GM21786 (cell line): ENCODE measurements around the gene KCNE4.

Source experiments
- ATAC-seq: cut with Tn5 transposase; IDR thresholded peaks from one replicate; pipeline ENCODE4 v1.9.1; 2021; ENCODE audit not compliant: unreplicated experiment

The KCNE4 gene

GRCh38 chr2:223083402-223084070 is 31.5 kb downstream of the KCNE4 start:
- no peak for ATAC-seq

GRCh38 chr2:223084873-223085272 is 32.9 kb downstream of the KCNE4 start:
- ATAC-seq = no peak

GRCh38 chr2:223086370-223086981 is 34.5 kb downstream of the KCNE4 start:
- no peak for ATAC-seq

DNA sequence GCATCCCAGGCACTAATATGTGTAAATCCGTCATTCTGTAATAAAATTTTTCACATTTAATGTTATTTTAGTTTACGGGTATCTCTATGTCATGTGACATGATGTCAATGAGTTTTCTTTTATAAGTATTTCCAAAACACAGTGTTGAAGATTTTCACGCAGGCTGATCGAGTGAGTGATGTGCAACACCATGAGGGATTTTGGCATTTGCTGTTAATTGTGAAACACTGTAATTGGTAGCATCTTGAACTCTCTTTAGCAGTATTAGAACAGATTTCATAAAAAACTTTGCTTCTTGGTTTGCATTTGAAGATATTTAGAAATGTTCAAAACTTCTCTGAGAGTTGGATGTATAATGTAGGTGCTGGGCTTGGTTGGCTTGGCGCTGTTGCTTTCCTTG is 35.5 kb downstream of the KCNE4 start:
- no peak for ATAC-seq

DNA sequence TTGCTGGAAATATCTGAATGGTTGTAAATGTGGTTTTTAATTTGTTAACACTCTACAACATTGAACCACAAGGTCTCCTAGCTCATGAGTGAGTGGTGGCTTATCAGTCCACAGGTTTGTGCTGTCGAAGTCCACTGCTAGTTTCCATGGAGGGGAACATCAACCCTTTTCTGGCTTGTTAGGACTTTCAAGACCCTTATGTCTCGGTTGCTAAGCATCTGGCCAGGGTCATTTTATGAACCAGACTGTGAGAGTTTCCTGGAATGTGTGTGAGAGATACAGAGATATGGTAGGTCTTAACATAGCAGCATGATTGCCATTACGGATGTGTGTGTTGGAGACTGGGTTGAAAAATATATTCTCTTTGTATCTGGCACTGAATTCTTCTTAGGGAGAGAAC is 36.9 kb downstream of the KCNE4 start:
- ATAC-seq = no peak

- ATAC-seq = no peak
Observed at GRCh38 chr2:223090039-223090438, 38.0 kb downstream of the KCNE4 start.

GRCh38 chr2:223090540-223091235 is 38.7 kb downstream of the KCNE4 start:
- ATAC-seq = no peak

GRCh38 chr2:223092667-223093066 is 40.7 kb downstream of the KCNE4 start:
- no peak for ATAC-seq

DNA sequence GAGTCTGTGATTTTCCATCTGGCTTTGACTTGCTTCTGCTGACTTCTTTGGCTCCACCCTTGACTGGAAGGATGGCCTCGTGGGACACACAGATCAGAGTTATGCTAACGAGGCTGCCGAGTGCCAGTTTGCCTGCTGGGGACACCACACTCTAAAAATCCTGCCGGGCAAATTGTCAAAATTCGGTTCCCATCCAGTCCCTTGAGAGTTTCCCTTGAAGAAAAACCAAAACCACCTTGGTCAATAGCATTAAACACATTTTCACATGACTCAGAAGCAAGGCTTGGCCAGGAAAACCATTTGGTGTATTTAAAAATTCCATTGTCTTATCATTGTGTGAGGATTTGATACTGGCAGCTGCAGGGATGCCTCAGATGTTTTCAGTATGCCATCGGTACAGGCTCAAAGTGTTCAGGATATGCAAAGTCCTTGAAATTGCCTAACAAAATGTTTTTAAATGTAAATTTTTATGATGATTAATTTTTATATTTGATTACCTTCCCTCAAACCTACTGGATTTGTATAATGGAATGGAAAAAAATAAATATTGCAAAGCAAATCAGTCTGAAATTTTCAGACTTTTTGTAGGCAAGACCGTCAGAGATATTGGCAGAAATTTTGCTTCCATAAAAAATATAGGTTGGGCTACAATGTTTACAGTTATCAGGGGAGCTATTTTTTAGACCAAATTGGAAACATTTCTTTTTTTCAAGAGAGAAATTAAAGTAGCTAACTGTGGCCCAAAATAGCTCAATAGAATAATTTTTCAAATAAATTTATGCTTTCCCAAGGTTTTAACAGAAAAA is 41.6 kb downstream of the KCNE4 start:
- ATAC-seq = no peak

DNA sequence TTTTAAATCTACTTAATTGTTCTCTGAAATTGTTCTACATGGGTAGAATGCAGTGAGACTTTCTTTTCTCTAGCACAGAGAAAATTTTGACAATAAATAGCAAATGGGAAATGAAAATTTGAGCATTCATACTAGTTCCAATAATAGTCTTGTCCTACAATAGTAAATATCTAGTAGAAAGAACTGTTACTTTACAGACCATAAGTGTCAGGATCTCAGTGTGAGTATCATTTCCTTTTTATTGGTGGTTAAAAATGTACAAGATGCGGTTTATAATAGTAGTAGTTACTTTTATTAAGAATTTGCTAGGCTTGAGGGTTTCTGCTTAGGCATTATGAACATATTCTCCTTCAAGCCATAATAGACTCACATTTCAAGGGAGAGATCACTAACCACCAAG is 43.2 kb downstream of the KCNE4 start:
- ATAC-seq = no peak

DNA sequence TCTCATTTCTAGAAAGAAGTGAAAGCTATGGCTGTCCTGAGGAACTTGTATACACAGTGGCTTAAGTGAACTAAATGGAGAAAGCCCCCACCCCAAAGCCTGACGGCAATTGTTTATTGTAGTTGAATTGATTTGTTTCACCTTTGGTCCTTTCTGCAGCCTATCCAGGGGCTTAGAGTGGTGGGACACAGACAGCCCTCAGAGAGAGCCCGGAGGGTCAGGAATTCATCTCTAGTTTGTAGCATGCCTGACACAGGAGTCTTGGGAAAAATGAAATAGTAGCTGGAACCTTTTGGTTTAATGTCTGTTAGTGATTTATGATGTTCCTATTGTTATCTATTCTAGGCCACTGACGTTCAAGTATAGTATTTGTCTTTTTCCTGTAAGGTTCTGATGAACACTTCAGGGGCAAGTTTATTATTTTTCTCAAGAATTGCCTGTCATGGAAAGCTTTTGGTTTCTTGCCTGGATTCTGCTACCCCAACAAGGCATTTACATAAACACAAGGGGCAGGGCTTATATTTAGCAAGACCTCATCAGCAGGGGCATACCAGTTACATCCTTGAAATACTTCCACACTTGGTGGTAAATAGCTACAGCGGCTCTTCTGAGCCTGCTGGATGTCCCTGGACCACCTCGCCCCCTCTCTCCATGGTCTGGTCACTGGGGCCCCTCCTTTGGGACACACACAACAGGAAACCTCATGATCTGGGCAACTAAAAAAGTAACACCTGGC is 44.4 kb downstream of the KCNE4 start:
- ATAC-seq = no peak

DNA sequence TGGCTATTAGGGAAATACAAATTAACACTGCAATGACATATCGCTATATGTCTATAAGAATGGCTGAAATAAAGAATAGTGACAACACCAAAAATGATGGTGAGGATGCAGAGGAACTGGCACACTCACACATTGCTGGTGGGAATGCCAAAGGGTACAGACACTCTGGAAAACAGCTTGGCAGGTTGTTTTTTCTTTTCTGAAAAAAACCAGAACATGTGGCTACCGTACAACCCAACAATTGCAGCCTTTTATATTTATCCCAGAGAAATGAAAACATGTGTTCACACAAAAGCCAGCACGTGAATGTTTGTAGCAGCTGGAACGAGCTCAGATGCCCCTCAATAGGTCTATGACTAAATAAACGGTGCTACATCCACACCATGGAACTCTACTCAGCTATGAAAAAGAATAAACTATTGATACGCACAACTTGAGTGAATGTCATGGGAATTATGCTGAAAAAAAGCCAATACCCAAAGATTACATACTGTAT is 45.9 kb downstream of the KCNE4 start:
- no peak for ATAC-seq

- ATAC-seq = no peak
Observed at GRCh38 chr2:223099561-223099960, 47.6 kb downstream of the KCNE4 start.

GRCh38 chr2:223100061-223100511 is 48.1 kb downstream of the KCNE4 start:
- ATAC-seq = no peak

GRCh38 chr2:223101340-223102039 is 49.5 kb downstream of the KCNE4 start:
- ATAC-seq = peak; percentile 70

GRCh38 chr2:223102040-223102400 is 50.0 kb downstream of the KCNE4 start:
- ATAC-seq = peak; percentile 8

DNA sequence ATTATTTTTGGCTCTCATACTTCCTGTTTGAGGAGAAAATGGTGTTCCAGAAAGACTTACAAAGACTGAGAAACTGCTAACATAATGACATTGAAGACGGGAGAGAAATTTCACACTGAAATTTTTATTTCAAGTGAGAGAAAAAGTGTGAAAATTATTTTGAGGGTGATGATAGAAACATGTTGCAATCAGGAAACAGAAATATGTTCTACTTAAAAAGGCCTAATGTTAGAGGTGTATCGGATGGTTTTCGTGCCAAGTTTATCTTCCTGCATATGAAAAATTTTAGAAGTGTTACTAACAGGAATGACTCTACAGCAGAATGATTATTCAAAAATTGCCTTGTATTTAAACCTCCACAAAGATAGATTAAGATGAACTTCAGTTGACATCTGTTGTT is 50.5 kb downstream of the KCNE4 start:
- no peak for ATAC-seq

DNA sequence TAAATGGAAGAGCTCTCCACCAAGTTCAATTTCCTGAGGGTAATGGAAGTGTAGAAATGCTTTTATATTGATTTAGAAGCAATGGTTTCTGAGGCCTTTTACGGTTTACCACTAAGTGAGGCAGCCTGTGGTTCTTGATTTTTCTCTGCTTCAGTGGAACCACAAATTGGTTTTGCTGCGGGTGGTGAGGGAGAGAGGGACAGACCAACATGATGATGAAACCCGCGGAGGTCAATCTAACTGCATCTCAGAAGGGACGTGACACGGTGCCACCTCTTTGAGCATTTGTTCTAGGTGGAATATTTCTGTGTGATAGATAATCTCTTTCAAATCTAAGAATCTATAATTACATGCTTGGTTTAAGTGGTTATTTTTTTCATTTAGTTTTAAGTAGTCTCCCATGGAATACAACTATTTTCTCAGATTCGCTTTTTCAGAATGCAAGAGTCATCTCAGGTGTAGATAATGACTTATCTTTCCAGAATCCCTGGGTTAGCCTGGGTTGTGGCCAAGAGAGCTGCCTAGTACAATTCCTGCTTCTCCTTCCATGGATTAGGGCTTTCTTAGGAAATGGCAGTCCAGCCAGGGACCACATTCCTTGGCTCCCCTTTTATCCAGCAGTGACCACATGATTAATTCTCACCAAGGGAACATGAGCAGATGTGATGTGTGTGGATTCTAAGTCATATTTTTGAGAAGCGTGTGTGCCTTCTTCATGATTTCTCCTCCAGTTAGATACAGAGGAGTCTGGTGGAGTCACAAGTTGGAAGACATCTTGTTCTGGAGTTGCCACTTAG is 52.5 kb downstream of the KCNE4 start:
- no peak for ATAC-seq
